SK-N-MC (cell line): Measurements from ENCODE around the gene XRRA1.

Source experiments
- EZH2 ChIP-seq: fragments of 200-600 bp; sonication (generic); IDR thresholded peaks from one replicate; pipeline ENCODE4 v1.6.1; 2017; ENCODE audit warnings: antibody characterized with exemption
- POLR2AphosphoS5 ChIP-seq: IDR thresholded peaks from 2 replicates; pipeline ENCODE4 v1.6.1; 2012; ENCODE audit warnings: mild to moderate bottlenecking, low read depth, low read length, borderline replicate concordance

- TF ChIP-seq POLR2AphosphoS5 (no peak), EZH2 (no peak)
These were observed 35.2 kb upstream of the XRRA1 start for GRCh38 chr11:74984070-74984469.
